Panc1 (cell line): Measurements from ENCODE around the gene KRTAP9-1. TPM values are rescaled to one million over a fixed set of nuclear protein-coding genes. Genes with fewer than 3 reads are reported as not detected.
A peak's percentile ranks its signal among the peaks of the same experiment; 100 is the strongest.
"Not testable (repeated sequence)": the region's sequence is repeated elsewhere in the genome, so short reads cannot be mapped to it uniquely, and the experiment has no call there.

Source experiments
- ATAC-seq: fragments of 200-7000 bp; cut with Tn5 transposase; 2 replicates; pipeline ENCODE4 v1.9.1; 2020; ENCODE audit warnings: mild to moderate bottlenecking, moderate library complexity
- Bru-seq: library from RNA; stranded (reverse); fragments of 400-500 nt; gene quantifications from one replicate; lab custom pipeline; 2021; lab: Mats Ljungman, UMichigan
- BruChase-seq, 2 experiments: library from RNA; stranded (reverse); fragments of 400-500 nt; gene quantifications; one replicate each; lab custom pipeline; 2021; lab: Mats Ljungman, UMichigan
- BruUV-seq: library from RNA; stranded (reverse); fragments of 400-500 nt; replicated peaks from 2 replicates; lab custom pipeline; 2021; lab: Mats Ljungman, UMichigan
- CTCF ChIA-PET: fragments of 300-600 bp; sonication (Branson Sonifier 250); formaldehyde crosslinking; loops from one replicate; lab custom pipeline; 2022; ENCODE audit warnings: antibody characterized with exemption; lab: Charles Lee
- POLR2A ChIA-PET: fragments of 300-600 bp; sonication (Branson Sonifier 250); formaldehyde crosslinking; loops from one replicate; lab custom pipeline; 2022; ENCODE audit warnings: antibody characterized with exemption; lab: Charles Lee
- DNase-seq: peaks from one replicate; pipeline ENCODE4 v3.0.0-alpha.2; 2010; ENCODE audit warnings: low read depth, low spot score
- H3K27ac ChIP-seq: 2 replicates; pipeline ENCODE4 v1.5.1; 2011; ENCODE audit warnings: mild to moderate bottlenecking, low read length, inconsistent platforms
- H3K27me3 ChIP-seq: fragments of 200-500 bp; sonication (Bioruptor generic); 2 replicates; pipeline ENCODE4 v1.6.0; 2014; ENCODE audit warnings: low read length, inconsistent platforms; ENCODE audit not compliant: control insufficient read depth, insufficient read depth
- H3K36me3 ChIP-seq: fragments of 200-500 bp; sonication (Bioruptor generic); 2 replicates; pipeline ENCODE4 v1.5.1; 2014; ENCODE audit warnings: inconsistent platforms, mild to moderate bottlenecking, low read length, moderate library complexity; ENCODE audit not compliant: control insufficient read depth, insufficient read depth
- H3K4me1 ChIP-seq: 2 replicates; pipeline ENCODE4 v1.5.1; 2011; ENCODE audit warnings: inconsistent platforms, mild to moderate bottlenecking, low read length, moderate library complexity; ENCODE audit not compliant: control insufficient read depth, insufficient read depth
- H3K4me3 ChIP-seq, 2 experiments: 2 replicates each; pipeline ENCODE4 v1.5.1; 2011 to 2012; ENCODE audit warnings: low read depth in 2 of 2, low read length in 2 of 2, mild to moderate bottlenecking in 2 of 2, inconsistent platforms in 1 of 2, moderate library complexity in 1 of 2
- H3K9me3 ChIP-seq: fragments of 200-500 bp; sonication (Bioruptor generic); 2 replicates; pipeline ENCODE4 v1.5.1; 2014; ENCODE audit warnings: low read depth, mild to moderate bottlenecking, inconsistent platforms, low read length, moderate library complexity; ENCODE audit not compliant: control insufficient read depth, insufficient read depth
- CTCF ChIP-seq: fragments of 450-650 bp; IDR thresholded peaks from 2 replicates; pipeline ENCODE4 v1.5.1; 2017; ENCODE audit warnings: mild to moderate bottlenecking
- POLR2AphosphoS5 ChIP-seq: IDR thresholded peaks from 2 replicates; pipeline ENCODE4 v1.6.1; 2012; ENCODE audit warnings: mild to moderate bottlenecking, low read depth, low read length, moderate library complexity
- REST ChIP-seq, 2 experiments: IDR thresholded peaks; 2 replicates each; pipeline ENCODE4 v1.6.1; 2011 to 2012; ENCODE audit warnings: low read depth in 2 of 2, control low read depth in 1 of 2, low read length in 1 of 2, mild to moderate bottlenecking in 1 of 2, moderate library complexity in 1 of 2; ENCODE audit not compliant: insufficient read depth in 1 of 2
- SIN3A ChIP-seq: IDR thresholded peaks from 2 replicates; pipeline ENCODE4 v1.6.1; 2012; ENCODE audit warnings: low read depth, mild to moderate bottlenecking, low read length, moderate library complexity, borderline replicate concordance; ENCODE audit not compliant: insufficient read depth
- TCF7L2 ChIP-seq: IDR thresholded peaks from 2 replicates; pipeline ENCODE4 v1.6.1; 2011; ENCODE audit warnings: mild to moderate bottlenecking, low read depth, low read length, inconsistent platforms
- in situ Hi-C: cut with HindIII; loops from 2 replicates; pipeline ENCODE4 v1.10.0; 2016; ENCODE audit warnings: low sequenced_read_pairs, low pct_unique_long_range_greater_than_20kb
- intact Hi-C: fragments of 100-400 bp; cut with micrococcal nuclease; formaldehyde crosslinking; loops from one replicate; pipeline ENCODE4 v1.10.0; 2022; ENCODE audit not compliant: unreplicated experiment
- long read RNA-seq: library from polyadenylated mRNA; unstranded; transcript quantifications from one replicate; pipeline ENCODE4 v2.0.0, GENCODE V29; 2021; ENCODE audit not compliant: unreplicated experiment
- polyA plus RNA-seq: library from polyadenylated mRNA; unstranded; fragments of >200 nt; gene quantifications from one replicate; pipeline ENCODE4 v1.2.1, GENCODE V29; 2012; ENCODE audit warnings: missing spikeins; ENCODE audit not compliant: insufficient read length
- total RNA-seq: library from RNA; stranded (reverse); gene quantifications from one replicate; pipeline ENCODE4 v1.2.1, GENCODE V29; 2021; ENCODE audit not compliant: unreplicated experiment

KRTAP9-1 gene
- total RNA-seq (not detected), Bru-seq, nascent RNA (not detected), BruChase-seq, experiment 1, labeled RNA remaining after a 2-hour chase (not detected), BruChase-seq, experiment 2, labeled RNA remaining after a 6-hour chase (not detected)
- polyA plus RNA-seq = not detected
- long read RNA-seq = 0 reads

GRCh38 chr17:41189837-41190318 lies at the start of gene KRTAP9-1:
Gene KRTAP9-1 (plus strand): TSS chr17:41189887. CDS start chr17:41189887, 0 bp downstream.
- H3K27ac ChIP-seq, DNase-seq, ATAC-seq, H3K9me3 ChIP-seq, CTCF ChIA-PET, in situ Hi-C loops, H3K27me3 ChIP-seq, intact Hi-C loops, H3K4me1 ChIP-seq, BruUV-seq, H3K36me3 ChIP-seq, POLR2A ChIA-PET, H3K4me3 ChIP-seq: not testable (repeated sequence)

GRCh38 chr17:41140360-41141131 lies 49.1 kb upstream of the KRTAP9-1 start, which contains the start of gene KRTAP4-6:
Gene KRTAP4-6 (minus strand): TSS chr17:41140544. CDS start chr17:41140487, 57 bp downstream.
- Histone ChIP-seq H3K27ac (no peak within 1 kb of the TSS), H3K36me3 (no peaks in the 10 kb centered on the region), H3K9me3 (no peaks in the 10 kb centered on the region), H3K4me1 (no peaks in the 10 kb centered on the region), H3K4me3 (no peak within 1 kb of the TSS), H3K27me3 (no peaks in the 10 kb centered on the region)
- TF ChIP-seq TCF7L2 = no peak
- TF ChIP-seq REST (IDR thresholded peaks at IDR 0.05; ENCODE audit: insufficient read depth in 1 of 2, low read depth in 2 of 2, low read length in 1 of 2) = no peak
- TF ChIP-seq CTCF = no peak
- no peak for TF ChIP-seq POLR2AphosphoS5
- no peak for TF ChIP-seq SIN3A
- intact Hi-C loops (no loop called here), in situ Hi-C loops (no loop called here)
- ChIA-PET CTCF (no interaction called here), POLR2A (interaction anchor here (0.5 kb wide), 1 partner anchor 42 kb away, joined by 3 read pairs; no protein-coding TSS in a partner anchor)
- no TSS peak for BruUV-seq
- no peak for ATAC-seq
- peak; percentile 12 for DNase-seq
